OCI-LY7 (cell line): ENCODE data around the gene HNRNPL. TPM values are rescaled to one million over a fixed set of nuclear protein-coding genes. Genes with fewer than 3 reads are reported as not detected.

Experiments used
- BruUV-seq: library from RNA; stranded (reverse); fragments of 400-500 nt; replicated peaks from 2 replicates; lab custom pipeline; 2021; lab: Mats Ljungman, UMichigan
- CTCF ChIA-PET: fragments of 300-600 bp; sonication (Branson Sonifier 250); formaldehyde crosslinking; loops from one replicate; lab custom pipeline; 2022; ENCODE audit warnings: antibody characterized with exemption; ENCODE audit not compliant: unreplicated experiment; lab: Charles Lee
- POLR2A ChIA-PET: fragments of 300-600 bp; sonication (Branson Sonifier 250); formaldehyde crosslinking; loops from one replicate; lab custom pipeline; 2022; ENCODE audit warnings: antibody characterized with exemption; lab: Charles Lee
- DNase-seq: peaks from one replicate; pipeline ENCODE4 v3.0.0-alpha.2; 2015; ENCODE audit warnings: low spot score
- H2AFZ ChIP-seq: fragments of 200-600 bp; sonication (generic), shearing (Covaris generic); 2 replicates; pipeline ENCODE4 v1.6.1; 2014; ENCODE audit warnings: mild to moderate bottlenecking, antibody characterized with exemption, low read length, moderate library complexity
- H3K27ac ChIP-seq: fragments of 200-600 bp; sonication (generic); 2 replicates; pipeline ENCODE4 v1.5.1; 2014; ENCODE audit warnings: mixed run types, low read depth, mild to moderate bottlenecking, moderate library complexity, low read length, inconsistent platforms; ENCODE audit not compliant: poor library complexity, severe bottlenecking
- H3K36me3 ChIP-seq: fragments of 200-600 bp; sonication (generic); 2 replicates; pipeline ENCODE4 v1.6.1; 2014; ENCODE audit warnings: mild to moderate bottlenecking, antibody characterized with exemption, low read length, moderate library complexity, mixed read lengths; ENCODE audit not compliant: insufficient read depth
- H3K4me1 ChIP-seq: fragments of 200-600 bp; sonication (generic); 2 replicates; pipeline ENCODE4 v1.5.1; 2014; ENCODE audit warnings: mild to moderate bottlenecking, low read length; ENCODE audit not compliant: insufficient read depth, poor library complexity, severe bottlenecking
- H3K4me2 ChIP-seq: fragments of 200-600 bp; sonication (generic); 2 replicates; pipeline ENCODE4 v1.6.1; 2014; ENCODE audit warnings: mild to moderate bottlenecking, low read length
- H3K4me3 ChIP-seq: fragments of 200-600 bp; sonication (generic); 2 replicates; pipeline ENCODE4 v1.5.1; 2014; ENCODE audit warnings: mild to moderate bottlenecking, low read depth, low read length; ENCODE audit not compliant: poor library complexity, severe bottlenecking
- H3K79me2 ChIP-seq: fragments of 200-600 bp; sonication (generic); 2 replicates; pipeline ENCODE4 v1.6.1; 2016; ENCODE audit warnings: low read depth, mild to moderate bottlenecking, low read length, moderate library complexity, mixed read lengths; ENCODE audit not compliant: insufficient read depth
- H3K9me2 ChIP-seq: fragments of 200-600 bp; sonication (generic); 2 replicates; pipeline ENCODE4 v1.6.1; 2016; ENCODE audit warnings: mild to moderate bottlenecking, low read length, mixed read lengths; ENCODE audit not compliant: insufficient read depth
- H3K9me3 ChIP-seq: fragments of 200-600 bp; sonication (generic); 2 replicates; pipeline ENCODE4 v1.6.1; 2014; ENCODE audit warnings: mild to moderate bottlenecking, mixed run types, low read length, mixed read lengths
- H4K20me1 ChIP-seq: fragments of 200-600 bp; sonication (generic); 2 replicates; pipeline ENCODE4 v1.6.1; 2014; ENCODE audit warnings: mild to moderate bottlenecking, antibody characterized with exemption, low read length, moderate library complexity, mixed read lengths; ENCODE audit not compliant: insufficient read depth
- CTCF ChIP-seq: fragments of 200-600 bp; sonication (generic); conservative IDR thresholded peaks from 2 replicates; pipeline ENCODE4 v1.5.1; 2014; ENCODE audit warnings: mild to moderate bottlenecking, antibody characterized with exemption, low read length, moderate library complexity, mixed read lengths
- EZH2phosphoT487 ChIP-seq: fragments of 200-600 bp; sonication (generic); IDR thresholded peaks from 2 replicates; pipeline ENCODE4 v1.6.1; 2018; ENCODE audit warnings: low read depth, borderline replicate concordance, mild to moderate bottlenecking, mixed run types, antibody characterized with exemption, low read length, moderate library complexity, mixed read lengths
- intact Hi-C: fragments of 100-400 bp; cut with micrococcal nuclease; formaldehyde crosslinking; loops from one replicate; pipeline ENCODE4 v1.10.0; 2022; ENCODE audit not compliant: unreplicated experiment
- total RNA-seq, 2 experiments: library from RNA; depleted of rRNA in 1 of 2; stranded (reverse); fragments of >200 nt in 1 of 2; shearing (Covaris generic) in 1 of 2; gene quantifications; 2 replicates each; pipeline ENCODE4 v1.2.3, GENCODE V29; 2014 to 2022

HNRNPL gene
- total RNA-seq, 2 experiments from 2014 or later = 263 to 655 TPM

GRCh38 chr19:38850436-38850975 lies 720 bp upstream of the HNRNPL start:
- H3K4me1 ChIP-seq = peaks cover 29% of the 10 kb centered on the region
- peaks cover 42% of the 10 kb centered on the region for H3K79me2 ChIP-seq
- peak overlapping the region; percentile 97 for H3K4me2 ChIP-seq
- H2AFZ ChIP-seq = no peak overlapping the region; the same call in 1 of the 2 replicates
- ChIA-PET POLR2A (interaction anchor here (0.6 to 1.2 kb wide), 2 partner anchors 11 to 28 kb away, joined by 3 to 4 read pairs; partner anchors contain the start of gene RINL), CTCF (interaction anchor here (0.5 to 0.6 kb wide), 2 partner anchors 181 to 229 kb away, joined by 3 to 4 read pairs; no protein-coding TSS in a partner anchor)
- TSS peak; percentile 99 for BruUV-seq
- H3K4me3 ChIP-seq = peak overlapping the region; percentile 78
- H3K9me2 ChIP-seq = no peaks in the 10 kb centered on the region
- TF ChIP-seq EZH2phosphoT487 (no peak), CTCF (no peak)
- no peak for DNase-seq
- no peaks in the 10 kb centered on the region for H3K9me3 ChIP-seq
- intact Hi-C loops = loop anchor here (1.0 to 10.0 kb wide), 6 partner anchors 37 to 873 kb away; partner anchors contain the start of genes MRPS12, NFKBIB, SARS2 and SIRT2
- H3K36me3 ChIP-seq = peaks cover 37% of the 10 kb centered on the region
- H4K20me1 ChIP-seq = peaks cover 26% of the 10 kb centered on the region
- peak overlapping the region; percentile 92 for H3K27ac ChIP-seq

- H3K4me3 ChIP-seq = peak overlapping the region; percentile 94
- POLR2A ChIA-PET = interaction anchor here (0.6 to 1.0 kb wide), 4 partner anchors 9 to 474 kb away, joined by 3 to 6 read pairs (median 5); no protein-coding TSS in a partner anchor
These were observed 483 bp downstream of the HNRNPL start for GRCh38 chr19:38849147-38849859.

More at GRCh38 chr19:38849147-38849859, 483 bp downstream of the HNRNPL start:
- TF ChIP-seq CTCF (no peak; the same call in 1 of the 2 replicates), EZH2phosphoT487 (no peak)
- no peaks in the 10 kb centered on the region for H3K9me2 ChIP-seq
- intact Hi-C loops = no loop called here
- H3K27ac ChIP-seq = peak overlapping the region; percentile 92
- DNase-seq = peak; percentile 96
- H3K9me3 ChIP-seq = no peaks in the 10 kb centered on the region
- H3K36me3 ChIP-seq = peaks cover 49% of the 10 kb centered on the region
- peaks cover 29% of the 10 kb centered on the region for H3K4me1 ChIP-seq
- H3K4me2 ChIP-seq = peak overlapping the region; percentile 99
- peaks cover 31% of the 10 kb centered on the region for H4K20me1 ChIP-seq
- no TSS peak for BruUV-seq
- peaks cover 54% of the 10 kb centered on the region for H3K79me2 ChIP-seq
- CTCF ChIA-PET = no interaction called here
- no peak overlapping the region for H2AFZ ChIP-seq
